Measurements from ENCODE around the gene WWOX.

GRCh38 chr16:78292086-78292843, 192.8 kb downstream of the WWOX start:
- no peak for TF ChIP-seq CTCF (IDR thresholded peaks at IDR 0.05; ENCODE audit: insufficient read depth, low read depth, low read length)
- no peak for TF ChIP-seq EZH2 (IDR thresholded peaks at IDR 0.05; ENCODE audit: insufficient read depth, low read length)
